ENCODE results near the gene IFT22.
"Not testable (repeated sequence)": the region's sequence is repeated elsewhere in the genome, so short reads cannot be mapped to it uniquely, and the experiment has no call there.

IFT22 gene

DNA sequence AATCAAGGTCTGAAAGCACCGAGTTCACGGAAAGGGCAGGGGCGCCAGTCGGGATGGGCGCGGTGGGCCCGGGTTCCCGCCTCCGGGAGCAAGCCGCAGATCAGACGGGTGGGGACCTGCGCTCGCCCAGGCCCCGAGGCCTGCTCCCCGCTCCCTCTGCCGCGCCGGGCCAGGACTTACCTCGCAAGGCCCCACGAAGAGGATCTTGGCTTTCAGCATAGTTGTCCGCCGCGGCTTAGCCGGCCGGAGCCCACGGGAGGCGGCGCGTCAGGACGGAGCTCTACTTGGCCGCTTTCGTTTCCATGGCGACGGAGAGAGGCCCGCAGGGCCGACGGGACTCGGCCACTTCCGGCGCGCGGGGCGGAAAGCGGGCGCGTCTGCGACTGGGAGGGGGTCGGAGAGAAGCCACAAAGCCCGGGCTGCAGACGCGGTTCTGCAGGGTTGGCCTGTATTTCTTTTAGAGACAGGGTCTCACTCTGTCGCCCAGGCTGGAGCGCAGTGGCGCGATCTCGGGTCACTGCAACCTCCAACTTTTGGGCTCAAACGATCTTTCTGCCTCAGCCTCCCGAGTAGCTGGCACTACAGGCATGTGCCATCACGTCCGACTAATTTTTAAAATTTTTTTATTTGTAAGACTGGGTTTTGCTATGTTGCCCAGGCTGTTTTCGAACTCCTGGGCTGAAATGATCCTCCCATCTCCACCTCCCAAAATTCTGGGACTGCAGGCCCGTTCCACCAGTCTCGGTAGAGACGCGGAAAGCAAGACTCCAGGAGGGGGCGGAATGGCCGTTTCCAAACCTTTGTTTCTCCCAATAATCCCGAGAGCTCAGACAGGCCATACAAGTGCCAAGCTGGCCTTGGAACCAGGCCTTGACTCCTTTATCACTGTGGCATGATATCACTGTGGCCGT lies at the start of gene IFT22:
Gene IFT22 (minus strand): TSS at position 322 of the 911 bp plus-strand sequence. CDS start 103 bp downstream, at position 219.
- peak; percentile 84 for DNase-seq (ENCODE audit: low read depth)

DNA sequence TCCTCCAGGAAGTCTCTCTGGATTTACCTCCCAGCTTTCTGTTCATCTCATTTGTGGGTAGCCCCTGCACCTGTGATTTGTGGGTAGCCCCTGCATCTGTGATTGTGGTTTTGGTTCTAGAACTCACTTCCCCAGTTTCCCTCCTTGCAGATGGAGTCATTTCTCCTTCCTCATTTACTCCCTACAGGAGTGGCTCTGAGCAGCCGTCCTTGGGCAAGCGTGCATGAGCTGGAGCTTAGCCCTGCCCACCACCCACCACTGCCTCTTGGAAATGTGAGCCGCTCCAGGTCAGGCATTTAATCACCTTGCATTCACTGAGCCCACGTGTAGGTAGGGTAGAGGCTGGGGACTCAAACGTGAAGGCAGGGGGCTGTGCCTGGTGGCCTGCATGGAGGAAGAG lies 49.2 kb upstream of the IFT22 start:
- DNase-seq (ENCODE audit: low read depth) = no peak

DNA sequence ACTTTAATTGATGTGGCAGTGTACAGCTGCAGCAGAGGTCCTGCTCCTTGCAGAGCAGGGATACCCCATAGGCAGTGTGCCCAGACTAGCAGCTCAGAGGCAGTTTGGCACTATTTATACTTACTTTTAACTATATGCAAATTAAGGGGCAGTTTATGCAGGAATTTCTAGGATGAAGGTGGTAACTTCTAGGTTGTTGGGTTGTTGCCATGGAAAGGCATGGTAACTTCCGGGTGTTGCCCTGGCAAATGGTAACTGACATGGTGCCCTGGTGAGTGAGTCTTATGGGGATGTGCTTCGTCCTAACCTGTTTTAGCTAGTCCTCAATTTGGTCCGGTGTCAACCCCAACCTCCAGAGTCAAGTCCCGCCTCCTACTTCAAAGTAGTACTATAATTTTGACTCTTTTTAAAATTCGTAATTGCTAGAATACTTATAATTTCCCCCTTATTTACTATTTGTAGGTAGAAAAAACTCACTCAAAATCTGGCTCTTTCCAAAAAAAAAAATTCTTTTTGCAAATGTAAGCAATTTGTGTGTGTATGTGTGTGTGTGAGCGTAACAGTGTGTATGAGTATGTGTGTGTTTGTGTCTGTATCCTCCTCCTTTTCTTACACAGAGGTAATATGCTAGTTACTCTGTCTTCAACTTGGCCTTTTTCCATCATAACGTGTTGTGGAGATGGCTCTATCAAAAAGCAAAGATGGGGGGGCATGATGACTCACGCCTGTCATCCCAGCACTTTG lies 47.0 kb upstream of the IFT22 start:
- no peak for DNase-seq (ENCODE audit: low read depth)

DNA sequence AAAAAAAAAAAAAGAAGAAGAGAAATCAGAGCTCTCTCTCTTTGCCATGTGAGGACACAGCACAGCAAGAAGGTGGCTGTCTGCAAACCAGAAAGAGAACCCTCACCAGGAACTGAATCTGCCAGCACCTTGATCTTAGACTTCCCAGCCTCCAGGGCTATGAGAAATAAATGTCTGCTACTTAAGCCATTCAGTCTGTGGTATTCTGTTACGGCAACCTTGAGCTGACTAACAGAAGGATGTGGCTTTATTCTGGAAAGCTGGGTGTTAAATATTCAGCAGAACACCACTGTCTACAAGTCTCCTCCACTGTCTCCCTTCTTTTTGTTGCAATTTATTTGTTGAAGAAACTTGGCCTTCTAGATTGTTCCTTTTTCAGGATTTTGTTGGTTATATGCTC lies 46.1 kb upstream of the IFT22 start:
- peak; percentile 14 for DNase-seq (ENCODE audit: low read depth)

DNA sequence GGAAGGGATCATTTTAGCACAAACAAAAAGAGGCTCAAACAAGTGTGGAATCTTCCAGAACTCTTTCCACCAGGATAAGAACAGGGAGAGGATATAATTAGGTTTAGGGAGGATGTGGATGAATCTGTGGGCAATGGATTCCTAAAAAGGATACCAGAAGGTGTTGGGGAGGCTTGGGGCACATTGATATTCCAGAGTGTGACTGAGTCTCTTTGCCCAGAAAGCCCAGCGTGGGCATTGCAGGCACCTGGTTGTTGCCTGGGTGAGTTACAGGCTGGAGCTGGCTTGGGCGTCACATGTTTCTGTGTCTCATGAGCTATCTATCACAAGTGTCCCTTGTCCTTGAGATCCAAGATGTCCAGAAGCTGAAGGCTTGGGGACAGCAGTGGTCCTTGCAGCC lies 44.3 kb upstream of the IFT22 start:
- DNase-seq (ENCODE audit: low read depth) = no peak

DNA sequence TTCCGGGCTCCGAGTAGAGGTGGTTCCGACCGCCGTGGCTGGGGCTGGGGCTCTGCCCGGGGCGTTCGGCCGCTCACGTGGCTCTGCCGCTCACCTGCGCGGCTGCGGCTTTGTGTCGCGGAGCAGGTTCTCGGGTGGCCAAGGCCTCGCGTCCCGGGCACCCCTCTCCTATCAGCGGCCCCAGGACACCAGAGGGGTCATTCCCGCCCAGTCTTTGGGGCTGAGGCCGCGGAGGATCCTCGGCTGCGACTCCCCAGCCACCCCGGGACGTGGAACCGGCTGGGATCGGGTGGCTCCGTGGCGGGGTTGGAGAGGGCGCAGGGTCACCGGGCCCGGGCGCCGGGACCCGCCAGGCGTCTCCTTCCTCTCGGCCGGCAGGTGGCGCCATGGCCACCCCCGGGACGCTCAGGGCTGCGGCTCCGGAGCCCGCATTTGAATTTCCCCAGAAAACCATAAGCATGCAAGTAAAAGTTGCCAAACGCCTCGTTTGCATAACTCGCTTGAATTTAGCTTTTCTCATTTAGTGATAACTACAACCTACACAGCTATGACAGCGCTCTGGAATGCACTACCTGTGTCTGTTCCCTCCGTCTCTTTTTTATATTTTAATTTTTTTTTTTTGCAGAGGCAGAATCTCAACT lies 42.2 kb upstream of the IFT22 start:
- DNase-seq (ENCODE audit: low read depth) = peak; percentile 64

DNA sequence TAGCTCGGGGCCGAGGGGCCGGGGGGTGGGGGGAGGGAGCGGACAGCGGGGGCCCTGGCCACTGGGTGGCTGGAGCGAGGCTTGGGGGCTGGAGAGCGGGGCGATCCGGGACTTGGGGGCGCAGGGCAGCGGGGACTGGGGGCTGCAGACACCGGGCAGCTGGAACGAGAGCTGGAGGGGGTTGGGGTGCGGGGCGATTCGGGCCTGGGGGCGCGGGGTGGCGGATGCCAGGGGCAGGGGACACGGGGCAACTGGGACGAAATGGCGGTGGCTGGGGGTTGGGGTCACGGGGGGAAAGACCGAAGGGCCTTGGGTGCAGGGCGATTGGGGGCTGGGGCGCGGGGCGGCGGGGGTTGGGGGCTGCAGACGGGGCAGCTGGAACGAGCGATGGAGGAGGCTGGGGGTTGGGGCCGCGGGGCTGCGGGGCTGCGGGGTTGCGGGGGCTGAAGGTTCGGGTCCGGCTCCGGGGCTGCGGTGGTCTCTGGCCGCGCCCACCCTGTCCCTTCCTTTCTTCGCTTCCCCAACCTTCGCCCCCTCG lies 41.7 kb upstream of the IFT22 start:
- DNase-seq (ENCODE audit: low read depth) = no peak

DNA sequence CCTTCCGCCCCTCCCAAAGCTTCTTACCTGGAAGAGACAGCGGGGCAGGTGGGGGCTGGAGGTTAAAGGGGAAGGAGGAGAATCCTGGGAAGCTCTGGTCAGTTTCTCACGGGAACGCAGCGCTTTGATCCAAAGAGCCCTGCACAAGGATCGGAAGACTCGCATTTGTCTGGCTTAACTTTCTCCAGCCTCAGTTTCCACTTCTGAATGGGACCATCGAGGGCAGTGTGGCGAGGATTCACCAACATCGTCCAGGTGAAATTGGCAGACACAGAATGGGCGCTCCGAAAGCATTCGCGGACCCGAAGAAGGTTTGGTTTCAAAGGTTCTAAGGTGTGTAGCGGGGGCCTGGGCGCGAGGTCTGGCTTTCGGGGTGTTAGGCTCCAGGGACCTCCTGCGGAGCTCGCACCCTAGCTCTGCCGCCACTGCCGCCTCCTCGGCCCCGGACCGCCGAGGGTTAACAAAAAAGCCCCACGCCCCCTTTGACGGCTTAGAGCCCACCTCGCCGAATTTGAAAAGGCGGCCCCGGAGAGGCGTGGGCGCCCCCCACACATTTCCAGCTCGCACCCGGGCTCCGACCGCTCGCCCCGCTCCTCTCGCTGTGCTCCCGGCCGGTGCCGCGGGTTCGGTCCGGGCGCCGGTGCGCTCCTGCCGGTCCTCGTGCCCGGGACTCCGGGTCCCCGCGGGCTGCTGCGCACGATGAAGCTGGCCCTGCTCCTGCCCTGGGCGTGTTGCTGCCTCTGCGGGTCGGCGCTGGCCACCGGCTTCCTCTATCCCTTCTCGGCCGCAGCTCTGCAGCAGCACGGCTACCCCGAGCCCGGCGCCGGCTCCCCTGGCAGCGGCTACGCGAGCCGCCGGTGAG lies 41.0 kb upstream of the IFT22 start, which contains the start of gene COL26A1:
Gene COL26A1 (plus strand): TSS at position 542 of the 862 bp plus-strand sequence. CDS start 158 bp downstream, at position 700.
- DNase-seq (ENCODE audit: low read depth) = no peak

DNA sequence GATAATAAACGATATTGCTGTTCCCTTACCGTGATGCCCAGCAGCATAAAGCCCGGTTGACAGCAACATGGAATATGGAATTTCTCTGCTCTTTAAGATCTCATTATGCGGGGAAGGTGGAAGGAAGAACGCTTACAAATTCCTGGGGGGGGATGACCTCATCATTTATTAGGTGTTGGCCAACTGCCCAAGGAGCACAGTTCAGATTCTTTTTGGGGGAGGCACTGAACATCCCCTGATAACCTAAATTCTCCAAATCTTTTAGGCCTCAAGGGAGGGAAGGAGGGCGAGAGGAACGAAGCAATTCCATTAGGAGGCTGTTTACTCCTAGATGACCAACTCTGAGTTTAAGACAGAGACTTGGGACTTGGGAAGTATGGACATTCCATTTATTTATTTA lies 35.8 kb upstream of the IFT22 start:
- no peak for DNase-seq (ENCODE audit: low read depth)

DNA sequence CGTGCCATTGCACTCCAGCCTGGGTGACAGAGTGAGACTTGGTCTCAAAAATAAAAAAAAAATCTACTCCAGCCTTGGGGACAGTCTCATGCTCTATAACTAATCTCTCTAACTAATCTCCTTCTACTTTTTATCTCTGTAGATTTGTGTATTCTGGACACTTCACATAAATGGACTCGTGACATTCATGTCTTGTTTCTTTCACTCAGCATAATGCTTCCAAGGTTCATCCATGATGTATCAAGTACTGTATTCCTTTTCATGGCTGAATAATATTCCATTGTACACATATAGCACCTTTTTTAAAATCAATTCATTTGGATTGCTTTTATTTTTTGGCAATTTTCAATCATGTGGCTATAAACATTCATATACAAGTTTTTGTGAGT lies 31.3 kb upstream of the IFT22 start:
- DNase-seq (ENCODE audit: low read depth) = no peak

DNA sequence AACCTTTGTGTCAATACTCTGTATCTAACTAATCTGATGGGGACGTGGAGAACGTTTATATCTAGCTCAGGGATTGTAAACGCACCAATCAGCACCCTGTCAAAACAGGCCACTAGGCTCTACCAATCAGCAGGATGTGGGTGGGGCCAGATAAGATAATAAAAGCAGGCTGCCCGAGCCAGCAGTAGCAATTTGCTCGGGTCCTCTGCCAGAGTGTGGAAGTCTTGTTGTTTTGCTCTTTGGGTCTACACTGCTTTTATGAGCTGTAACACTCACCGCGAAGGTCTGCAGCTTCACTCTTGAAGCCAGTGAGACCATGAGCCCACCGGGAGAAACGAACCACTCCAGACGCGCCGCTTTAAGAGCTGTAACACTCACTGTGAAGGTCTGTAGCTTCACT lies 27.7 kb upstream of the IFT22 start:
- not testable (repeated sequence) for DNase-seq (ENCODE audit: low read depth)

DNA sequence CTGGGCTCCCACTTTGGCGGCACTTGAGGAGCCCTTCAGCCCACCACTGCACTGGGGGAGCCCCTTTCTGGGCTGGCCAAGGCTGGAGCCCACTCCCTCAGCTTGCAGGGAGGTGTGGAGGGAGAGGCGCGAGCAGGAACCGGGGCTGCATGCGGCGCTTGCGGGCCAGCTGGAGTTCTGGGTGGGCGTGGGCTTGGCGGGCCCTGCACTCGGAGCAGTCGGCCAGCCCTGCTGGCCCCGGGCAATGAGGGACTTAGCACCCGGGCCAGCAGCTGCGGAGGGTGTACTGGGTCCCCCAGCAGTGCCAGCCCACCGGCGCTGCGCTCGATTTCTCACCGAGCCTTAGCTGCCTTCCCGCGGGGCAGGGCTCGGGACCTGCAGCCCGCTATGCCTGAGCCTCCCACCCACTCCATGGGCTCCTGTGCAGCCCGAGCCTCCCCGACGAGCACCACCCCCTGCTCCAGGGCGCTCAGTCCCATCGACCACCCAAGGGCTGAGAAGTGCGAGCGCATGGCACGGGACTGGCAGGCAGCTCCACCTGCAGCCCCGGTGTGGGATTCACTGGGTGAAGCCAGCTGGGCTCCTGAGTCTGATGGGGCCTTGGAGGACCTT lies 26.9 kb upstream of the IFT22 start:
- DNase-seq (ENCODE audit: low read depth) = not testable (repeated sequence)

DNA sequence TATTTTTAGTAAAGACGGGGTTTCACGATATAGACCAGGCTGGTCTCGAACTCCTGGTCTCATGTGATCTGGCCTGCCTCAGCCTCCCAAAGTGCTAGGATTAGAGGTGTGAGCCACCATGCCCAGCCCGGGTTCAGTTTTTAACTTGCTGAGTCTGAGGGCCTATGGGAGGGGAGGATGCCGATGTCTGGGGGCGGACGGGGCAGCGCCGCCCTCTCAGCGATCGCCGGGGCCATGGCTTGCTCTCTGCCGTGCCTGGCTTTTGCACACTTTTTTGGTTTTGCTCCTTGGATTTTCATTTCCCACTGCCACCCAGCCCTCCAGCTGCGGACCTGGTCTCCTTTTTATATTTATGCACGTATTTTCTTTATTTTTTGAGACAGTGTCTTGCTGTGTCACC lies 25.9 kb upstream of the IFT22 start:
- DNase-seq (ENCODE audit: low read depth) = no peak

DNA sequence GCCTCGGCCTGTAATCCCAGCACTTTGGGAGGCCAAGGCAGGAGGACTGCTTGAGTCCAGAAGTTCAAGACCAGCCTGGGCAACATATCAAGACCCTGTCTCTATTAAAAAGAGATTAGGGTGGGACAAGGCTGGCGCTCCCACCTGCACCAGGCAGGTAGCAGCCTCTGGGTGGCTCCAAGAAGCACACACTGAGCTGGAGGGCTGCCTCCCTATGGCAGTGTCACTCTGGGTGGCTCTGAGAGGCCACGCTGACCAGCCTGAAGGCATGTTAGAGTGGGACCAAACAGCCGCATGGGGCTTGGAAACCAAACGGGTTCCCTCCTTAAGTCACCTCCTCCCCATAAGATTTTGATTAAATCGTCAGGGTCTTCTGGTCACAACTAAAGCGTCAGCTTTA lies 21.3 kb upstream of the IFT22 start:
- DNase-seq (ENCODE audit: low read depth) = no peak

DNA sequence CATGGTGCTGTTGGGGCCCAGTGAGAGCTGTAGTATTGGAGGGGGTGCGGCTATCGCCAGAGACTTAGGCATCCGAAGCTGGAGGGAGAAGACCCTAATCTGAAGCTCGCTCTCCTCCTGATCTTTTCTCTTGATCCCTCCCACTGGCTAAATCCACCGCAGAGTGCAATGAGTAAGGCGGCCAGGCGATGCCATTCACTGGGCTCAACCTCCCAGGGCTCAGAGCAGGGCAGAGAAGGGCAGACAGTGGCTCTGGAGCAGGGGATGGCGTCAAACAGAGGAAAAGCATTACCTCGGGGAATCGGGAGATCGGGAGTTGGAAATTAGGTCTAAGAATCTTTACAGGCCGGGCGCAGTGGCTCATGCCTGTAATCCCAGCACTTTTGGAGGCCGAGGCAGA lies 18.8 kb upstream of the IFT22 start:
- no peak for DNase-seq (ENCODE audit: low read depth)

DNA sequence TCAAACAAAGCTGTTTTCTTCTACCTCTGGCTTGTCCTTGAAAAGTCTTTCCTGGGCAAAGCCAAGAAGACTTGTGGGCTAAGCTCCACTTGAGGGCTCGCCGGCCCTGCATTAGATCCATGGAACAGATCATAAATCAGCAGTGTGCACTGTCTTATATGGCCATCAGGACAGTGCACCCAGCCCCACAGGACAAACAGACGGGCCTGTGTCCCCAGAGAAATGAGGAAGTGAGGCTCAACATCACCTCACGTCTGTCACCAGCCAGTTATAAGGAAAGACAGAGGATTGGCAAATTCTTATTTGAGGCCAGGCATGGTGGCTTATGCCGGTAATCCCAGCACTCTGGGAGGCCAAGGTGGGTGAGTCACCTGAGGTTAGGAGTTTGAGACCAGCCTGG lies 12.3 kb upstream of the IFT22 start:
- no peak for DNase-seq (ENCODE audit: low read depth)

DNA sequence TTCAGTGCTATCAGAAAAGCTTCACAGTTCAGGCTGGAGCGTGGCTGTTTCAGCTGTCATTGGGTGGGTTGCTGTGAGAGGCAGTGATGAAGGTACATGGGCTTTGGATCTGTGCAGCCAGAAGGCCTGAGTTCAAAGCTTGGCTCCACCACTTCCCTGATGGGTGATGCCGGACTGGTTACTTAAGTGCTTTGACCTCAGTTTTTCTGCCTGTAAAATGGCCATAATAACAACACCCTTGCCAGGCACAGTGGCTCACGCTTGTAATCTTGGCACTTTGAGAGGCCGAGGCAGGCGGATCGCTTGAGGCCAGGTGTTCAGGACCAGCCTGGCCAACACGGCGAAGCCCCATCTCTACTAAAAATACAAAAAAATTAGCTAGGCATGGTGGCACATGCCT lies 10.4 kb upstream of the IFT22 start:
- DNase-seq (ENCODE audit: low read depth) = no peak

DNA sequence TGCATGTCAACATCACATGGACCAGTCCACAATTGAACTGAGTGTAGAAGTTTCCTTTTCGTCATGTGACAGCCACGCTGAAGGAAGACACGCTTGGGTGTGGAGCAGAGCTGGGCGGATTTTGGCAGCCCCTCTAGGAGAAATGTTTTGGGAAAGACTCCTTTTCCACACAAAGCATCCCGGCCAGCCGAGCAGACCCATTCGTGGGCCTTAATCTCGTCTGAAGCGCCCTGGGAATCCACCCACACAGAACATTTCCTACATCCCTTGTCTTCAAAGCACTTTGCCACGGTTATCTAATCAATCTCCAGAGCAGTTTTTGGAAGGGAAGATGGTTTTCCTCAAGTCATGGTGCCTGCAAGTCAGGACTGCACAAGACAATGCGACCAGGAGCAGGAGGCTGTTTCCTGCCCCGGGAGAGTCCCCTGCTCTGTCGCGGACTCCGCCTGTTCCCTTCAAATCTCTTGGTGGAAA lies 8.4 kb upstream of the IFT22 start:
- DNase-seq (ENCODE audit: low read depth) = no peak

DNA sequence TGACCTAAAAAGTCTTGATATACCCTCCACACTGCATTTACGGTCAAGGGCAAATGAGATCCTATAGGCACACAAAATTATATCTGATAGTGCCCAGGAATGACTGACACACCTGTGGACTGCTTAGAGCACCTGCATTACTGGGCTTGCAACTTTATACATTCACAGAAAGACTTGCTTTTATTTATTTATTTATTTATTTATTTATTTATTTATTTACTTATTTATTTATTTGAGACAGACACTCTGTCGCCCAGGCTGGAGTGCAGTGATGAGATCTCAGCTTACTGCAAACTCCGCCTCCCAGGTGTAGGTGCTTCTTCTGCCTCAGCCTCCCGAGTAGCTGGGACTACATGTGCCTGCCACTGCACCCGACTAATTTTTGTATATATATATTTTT lies 6.5 kb upstream of the IFT22 start:
- no peak for DNase-seq (ENCODE audit: low read depth)

DNA sequence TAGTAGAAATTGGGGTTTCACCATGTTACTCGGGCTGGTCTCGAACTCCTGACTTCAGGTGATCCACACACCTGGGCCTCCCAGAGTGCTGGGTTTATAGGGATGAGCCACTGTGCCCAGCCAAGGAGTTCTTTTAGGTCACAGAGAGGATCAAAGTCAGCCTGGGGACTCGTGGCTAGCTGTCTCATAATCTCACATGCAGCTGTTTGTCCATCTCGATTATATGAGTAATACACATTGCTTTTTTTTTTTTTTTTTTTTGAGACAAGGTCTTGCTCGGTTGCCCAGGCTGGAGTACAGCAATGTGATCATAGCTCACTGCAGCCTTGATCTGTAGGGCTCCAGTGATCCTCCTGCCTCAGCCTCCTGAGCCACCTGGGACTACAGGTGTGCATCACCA lies 2.2 kb downstream of the IFT22 start:
- DNase-seq (ENCODE audit: low read depth) = no peak

DNA sequence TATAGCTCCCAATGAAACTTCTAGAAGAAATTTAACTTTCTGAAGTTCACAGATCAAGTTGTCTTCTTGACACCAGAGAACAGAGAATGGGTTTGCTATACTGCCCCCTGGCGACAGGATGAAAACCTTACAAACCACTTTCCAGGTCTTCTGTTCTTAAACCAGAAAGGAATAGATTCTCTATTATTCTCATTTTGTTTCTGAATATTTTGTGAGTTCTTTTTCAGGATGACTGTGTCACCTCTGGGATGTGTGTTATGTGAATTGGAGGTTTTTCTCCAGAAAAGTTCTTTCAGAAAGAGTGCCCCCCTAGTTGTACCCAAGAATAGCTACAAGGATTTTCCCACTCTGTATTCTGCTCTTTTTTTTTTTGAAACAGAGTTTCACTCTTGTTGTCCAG lies 6.3 kb downstream of the IFT22 start:
- DNase-seq (ENCODE audit: low read depth) = peak; percentile 45

Measured in amniotic epithelial cell (primary cell).